HG02884 (cell line): ENCODE data around the gene CYP2C19.
"Not testable (repeated sequence)": the region's sequence is repeated elsewhere in the genome, so short reads cannot be mapped to it uniquely, and the experiment has no call there.

Experiments
- ATAC-seq: cut with Tn5 transposase; IDR thresholded peaks from one replicate; pipeline ENCODE4 v1.9.1; 2021; ENCODE audit warnings: mild to moderate bottlenecking, moderate library complexity; ENCODE audit not compliant: unreplicated experiment

CYP2C19 gene

DNA sequence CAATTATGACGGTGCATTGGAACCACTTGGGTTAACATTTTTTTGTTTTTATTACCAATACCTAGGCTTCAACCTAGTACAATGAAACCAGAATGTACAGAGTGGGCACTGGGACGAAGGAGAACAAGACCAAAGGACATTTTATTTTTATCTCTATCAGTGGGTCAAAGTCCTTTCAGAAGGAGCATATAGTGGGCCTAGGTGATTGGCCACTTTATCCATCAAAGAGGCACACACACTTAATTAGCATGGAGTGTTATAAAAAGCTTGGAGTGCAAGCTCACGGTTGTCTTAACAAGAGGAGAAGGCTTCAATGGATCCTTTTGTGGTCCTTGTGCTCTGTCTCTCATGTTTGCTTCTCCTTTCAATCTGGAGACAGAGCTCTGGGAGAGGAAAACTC lies at the start of gene CYP2C19:
CYP2C19 (plus strand) TSS at position 289 of the 400 bp plus-strand sequence; CDS start at position 314, 25 bp downstream.
- ATAC-seq, result no peak

DNA sequence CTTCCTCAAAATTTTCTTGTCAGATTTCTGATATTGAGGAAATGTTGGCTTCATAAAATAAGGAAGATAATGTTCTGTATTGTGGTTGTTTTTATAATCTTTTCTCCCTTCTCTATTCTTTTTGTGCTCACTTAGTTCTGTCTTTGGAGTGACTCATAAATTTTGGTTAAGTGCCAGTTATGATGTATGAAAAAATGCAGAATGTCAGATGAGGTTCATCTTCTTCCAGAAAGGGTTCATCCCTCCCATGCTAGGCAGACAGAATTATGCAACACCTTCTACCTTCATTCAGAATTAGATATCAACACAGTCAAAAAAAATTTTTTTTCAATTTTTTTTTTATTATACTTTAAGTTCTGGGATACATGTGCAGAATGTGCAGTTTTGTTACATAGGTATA lies 36.6 kb upstream of the CYP2C19 start:
- ATAC-seq, result no peak

DNA sequence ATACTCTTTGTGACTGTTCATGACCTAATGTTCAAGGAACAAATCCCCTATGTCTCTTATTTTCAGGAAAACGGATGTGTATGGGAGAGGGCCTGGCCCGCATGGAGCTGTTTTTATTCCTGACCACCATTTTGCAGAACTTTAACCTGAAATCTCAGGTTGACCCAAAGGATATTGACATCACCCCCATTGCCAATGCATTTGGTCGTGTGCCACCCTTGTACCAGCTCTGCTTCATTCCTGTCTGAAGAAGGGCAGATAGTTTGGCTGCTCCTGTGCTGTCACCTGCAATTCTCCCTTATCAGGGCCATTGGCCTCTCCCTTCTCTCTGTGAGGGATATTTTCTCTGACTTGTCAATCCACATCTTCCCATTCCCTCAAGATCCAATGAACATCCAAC lies 27.3 kb upstream of the CYP2C19 start:
- no peak for ATAC-seq

DNA sequence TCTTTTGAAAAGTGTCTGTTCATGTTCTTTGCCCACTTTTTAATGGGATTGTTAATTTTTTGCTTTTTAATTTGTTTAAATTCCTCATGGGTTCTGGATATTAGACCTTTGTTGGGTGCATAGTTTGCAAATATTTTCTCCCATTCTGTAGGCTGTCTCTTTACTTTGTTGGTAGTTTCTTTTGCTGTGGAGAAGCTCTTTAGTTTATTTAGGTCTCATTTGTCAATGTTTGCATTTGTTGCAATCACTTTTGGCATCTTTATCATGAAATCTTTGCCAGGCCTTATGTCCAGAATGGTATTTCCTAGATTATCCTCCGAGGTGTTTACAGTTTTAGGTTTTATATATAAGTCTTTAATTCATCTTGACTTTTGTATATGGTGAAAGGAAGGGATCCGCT lies 23.9 kb upstream of the CYP2C19 start:
- ATAC-seq, result no peak

DNA sequence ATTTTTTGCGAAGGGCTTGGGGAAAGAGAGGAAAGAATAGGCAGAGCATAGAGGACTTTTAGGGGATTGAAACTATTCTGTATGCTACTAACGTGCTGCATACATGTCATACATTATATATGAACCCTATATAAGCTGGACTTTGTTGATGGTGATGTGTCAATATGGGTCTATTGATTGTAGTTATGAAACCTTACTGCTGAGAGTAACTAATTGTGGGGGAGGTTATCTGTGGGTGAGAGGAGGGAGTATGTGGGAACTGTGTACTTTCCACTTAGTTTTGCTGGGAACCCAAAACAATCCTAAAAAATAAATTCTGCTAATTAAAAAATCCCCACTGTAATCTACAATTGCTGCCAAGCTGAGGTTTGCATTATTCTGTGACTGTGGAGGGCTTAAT lies 15.3 kb upstream of the CYP2C19 start:
- no peak for ATAC-seq

DNA sequence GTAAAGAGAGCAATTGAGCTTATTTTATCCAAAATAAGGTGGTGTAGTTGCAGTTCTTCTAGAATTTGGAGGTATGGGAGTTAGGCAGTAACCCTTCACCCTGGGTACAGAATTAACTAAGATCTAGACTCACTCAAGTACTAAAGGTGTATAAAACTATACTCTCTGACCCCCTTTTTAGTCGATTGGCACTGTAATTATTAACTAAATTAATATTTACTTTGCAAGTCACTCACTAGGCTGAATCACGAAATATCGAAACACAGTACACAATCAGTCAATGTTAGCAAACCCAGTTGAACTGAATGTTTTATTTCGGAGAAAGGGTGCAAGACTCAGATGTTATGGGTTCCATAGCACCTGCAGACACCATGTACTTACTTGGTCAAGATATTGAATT lies 14.6 kb upstream of the CYP2C19 start:
- no peak for ATAC-seq

DNA sequence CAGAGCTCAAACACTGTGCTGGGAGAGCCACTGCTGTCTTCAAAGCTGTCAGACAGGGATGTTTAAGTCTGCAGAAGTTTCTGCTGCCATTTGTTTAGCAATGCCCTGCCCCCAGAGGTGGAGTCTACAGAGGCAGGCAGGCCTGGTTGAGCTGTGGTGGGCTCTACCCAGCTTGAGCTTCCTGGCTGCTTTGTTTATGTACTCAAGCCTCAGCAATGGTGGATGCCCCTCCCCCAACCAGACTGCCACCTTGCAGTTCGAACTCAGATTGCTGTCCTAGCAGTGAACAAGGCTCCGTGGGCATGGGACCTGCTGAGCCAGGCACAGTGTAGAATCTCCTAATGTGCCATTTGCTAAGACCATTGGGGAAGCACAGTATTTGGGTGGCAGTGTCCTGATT lies 4.6 kb upstream of the CYP2C19 start:
- ATAC-seq, result no peak

DNA sequence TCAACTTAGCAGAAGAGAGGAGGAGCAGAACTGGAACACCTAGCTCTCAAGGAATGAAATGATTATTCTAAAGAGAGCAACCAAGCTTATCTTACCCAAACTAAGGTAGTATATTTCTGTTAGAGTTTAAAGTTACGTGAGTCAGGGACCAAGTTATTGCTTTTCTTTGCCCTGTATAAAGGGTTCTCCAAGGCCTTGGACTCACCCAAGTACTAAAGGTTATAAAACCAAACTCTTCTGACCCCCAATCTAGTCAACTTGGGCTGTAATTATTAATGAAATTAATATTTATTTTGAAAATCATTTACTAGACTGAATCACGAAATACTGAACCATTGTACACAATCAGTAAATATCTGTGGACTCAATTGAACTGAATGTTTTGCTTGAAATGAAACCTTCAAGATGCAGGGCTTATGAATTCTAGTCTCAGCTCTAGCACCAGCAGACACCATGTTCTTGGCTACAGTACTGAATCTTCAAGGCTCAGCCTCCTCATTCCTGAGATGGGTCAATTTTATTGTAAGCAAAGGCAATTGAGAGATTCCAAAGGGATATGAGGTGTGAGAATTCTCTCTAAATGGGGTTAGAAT lies 1.8 kb upstream of the CYP2C19 start:
- ATAC-seq, result no peak

DNA sequence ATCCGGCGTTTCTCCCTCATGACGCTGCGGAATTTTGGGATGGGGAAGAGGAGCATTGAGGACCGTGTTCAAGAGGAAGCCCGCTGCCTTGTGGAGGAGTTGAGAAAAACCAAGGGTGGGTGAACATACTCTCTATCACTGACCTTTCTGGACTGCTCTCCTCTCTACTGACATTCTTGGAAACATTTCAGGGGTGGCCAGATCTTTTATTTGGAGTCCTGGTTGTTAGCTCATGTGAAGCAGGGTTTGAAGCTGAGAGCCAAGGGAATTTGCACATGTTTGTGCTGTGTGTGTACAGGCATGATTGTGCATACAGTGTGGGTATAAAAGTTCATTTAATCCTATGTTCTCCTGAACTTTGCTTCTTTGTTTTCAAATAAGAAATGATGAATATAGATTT lies 12.9 kb downstream of the CYP2C19 start:
- not testable (repeated sequence) for ATAC-seq

DNA sequence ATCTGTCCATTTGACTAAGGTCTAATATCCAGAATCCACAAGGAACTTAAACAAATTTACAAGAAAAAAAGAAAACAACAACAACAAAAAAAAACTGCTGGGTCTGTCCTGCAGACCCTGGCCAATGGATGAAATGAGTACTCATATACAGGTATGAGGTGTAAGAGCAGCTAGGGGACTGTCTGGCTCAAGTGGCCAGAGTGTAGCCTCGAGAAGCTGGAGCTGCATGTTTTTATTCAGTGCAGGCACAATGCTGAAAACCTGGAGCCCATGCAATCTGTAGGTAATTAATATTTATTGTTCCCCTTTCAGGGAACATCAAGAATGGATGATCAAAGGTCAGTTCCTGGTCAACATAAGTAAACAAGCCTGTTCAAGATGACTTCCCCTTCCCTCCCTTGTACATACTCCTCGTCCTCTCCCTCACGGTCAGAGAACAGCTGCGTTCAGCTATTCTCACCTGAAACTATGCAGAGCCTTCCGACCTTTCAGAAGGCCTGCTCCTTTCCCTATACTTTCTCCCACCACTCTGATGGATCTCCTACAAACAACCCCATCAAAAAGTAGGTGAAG lies 15.5 kb downstream of the CYP2C19 start:
- no peak for ATAC-seq

DNA sequence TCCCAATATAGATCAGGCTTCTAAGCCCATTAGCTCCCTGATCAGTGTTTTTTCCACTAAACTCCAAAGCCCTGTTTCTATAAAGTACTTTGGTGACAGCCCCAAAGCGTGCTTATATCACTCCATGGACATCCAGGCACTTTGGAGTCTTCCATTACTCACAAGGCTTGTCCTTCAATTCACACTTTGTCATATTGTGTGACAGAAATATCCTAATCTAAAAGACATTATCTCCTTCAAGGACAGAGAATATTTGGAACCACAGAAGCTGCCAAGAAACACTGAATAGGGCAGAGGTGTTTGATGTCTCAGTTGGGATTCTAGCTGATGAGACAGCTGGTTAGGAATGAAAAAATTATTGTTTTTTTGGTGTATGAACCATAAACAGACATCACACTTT lies 18.4 kb downstream of the CYP2C19 start:
- ATAC-seq, result no peak

DNA sequence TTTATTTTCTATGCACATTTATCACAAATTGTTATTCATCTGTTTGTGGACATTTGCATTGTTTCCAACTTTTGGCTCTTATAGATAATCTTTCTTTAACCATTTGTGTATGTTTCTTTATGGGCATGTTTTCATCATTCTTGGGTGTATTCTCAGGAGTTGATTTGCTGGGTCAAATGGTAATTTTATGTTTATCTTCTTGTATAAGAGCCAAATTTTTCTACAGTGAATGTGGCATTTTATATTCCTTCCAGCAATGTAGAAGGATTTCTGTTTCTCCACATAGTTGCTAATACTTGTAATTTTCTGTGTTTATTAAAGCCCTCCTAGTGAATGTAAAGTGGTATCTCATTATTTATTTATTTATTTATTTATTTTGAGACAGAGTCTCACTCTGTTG lies 21.8 kb downstream of the CYP2C19 start:
- no peak for ATAC-seq

DNA sequence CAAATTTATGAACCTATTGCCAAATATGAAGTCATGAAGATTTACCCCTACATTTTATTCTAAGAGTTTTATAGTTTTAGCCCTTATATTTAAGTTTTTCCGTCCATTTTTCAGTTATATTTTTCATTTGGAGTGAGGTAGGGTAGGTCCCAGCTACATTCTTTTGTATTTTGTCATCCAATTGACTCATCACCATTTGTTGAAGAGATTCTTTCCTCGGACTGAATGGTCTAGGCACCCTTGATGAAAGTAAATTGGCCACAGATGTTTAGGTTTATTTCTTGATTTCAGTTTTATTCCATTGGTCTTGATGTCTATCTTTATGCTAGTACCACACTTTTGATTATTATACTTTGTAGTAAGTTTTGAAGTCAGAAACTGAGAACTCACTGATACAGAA lies 22.7 kb downstream of the CYP2C19 start:
- no peak for ATAC-seq

DNA sequence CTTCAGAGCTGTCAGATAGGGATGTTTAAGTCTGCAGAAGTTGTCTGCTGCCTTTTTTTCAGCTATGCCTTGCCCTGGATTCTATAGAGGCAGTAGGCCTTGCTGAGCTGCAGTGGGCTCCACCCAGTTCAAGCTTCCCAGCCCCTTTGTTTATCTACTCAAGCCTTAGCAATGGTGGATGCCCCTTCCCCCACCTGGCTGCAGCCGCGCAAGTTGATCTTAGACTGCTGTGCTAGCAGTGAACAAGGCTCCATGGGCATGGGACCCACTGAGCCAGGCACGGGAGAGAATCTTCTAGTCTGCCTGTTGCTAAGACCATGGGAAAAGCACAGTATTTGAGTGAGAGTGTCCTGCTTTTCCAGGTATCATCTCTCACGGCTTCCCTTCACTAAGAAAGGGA lies 38.1 kb downstream of the CYP2C19 start:
- not testable (repeated sequence) for ATAC-seq

DNA sequence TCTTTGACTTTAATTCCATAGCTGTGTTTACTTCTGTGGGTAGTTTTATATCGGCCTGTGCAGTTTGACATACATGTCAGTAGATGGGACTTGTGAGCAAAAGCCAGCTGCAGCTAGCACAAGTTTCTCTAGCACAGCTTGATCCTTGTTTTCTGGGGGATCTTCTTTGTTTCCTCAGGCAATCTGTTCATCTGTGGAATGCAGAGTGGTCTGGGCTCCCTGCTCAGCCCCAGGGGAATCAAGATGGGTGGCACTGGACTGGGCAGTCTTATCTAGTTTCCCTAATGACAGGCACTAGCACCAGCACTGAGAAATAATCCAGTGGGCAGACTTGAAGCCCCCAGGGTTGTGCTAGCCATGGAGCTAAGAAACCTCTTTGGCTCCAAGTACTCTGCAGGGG lies 40.8 kb downstream of the CYP2C19 start:
- no peak for ATAC-seq

DNA sequence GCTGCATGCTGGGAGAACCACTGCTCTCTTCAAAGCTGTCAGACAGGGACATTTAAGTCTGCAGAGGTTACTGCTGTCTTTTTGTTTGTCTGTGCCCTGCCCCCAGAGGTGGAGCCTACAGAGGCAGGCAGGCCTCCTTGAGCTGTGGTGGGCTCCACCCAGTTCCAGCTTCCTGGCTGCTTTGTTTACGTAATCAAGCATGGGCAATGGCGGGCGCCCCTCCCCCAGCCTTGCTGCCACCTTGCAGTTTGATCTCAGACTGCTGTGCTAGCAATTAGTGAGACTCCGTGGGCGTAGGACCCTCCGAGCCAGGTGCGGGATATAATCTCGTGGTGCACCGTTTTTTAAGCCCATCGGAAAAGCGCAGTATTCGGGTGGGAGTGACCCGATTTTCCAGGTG lies 67.5 kb downstream of the CYP2C19 start:
- not testable (repeated sequence) for ATAC-seq

DNA sequence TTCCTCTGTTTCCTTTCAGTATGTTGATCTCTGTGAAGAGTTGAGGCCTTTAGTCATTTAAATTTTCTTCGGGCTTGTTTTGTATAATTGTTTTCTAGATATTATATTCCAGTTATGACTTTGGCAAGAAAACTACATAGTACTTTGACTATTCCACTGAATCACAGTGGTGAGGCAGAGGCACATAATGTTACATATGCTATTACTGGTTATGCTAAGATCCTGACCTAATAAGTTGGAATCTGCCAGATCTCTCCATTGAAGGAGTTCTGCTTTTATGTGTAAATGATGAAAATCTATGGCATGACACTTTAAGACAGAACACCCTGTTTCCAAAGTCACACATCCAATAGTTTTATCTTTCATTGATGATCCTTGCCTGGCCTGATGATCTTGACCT lies 83.7 kb downstream of the CYP2C19 start:
- ATAC-seq, result no peak

DNA sequence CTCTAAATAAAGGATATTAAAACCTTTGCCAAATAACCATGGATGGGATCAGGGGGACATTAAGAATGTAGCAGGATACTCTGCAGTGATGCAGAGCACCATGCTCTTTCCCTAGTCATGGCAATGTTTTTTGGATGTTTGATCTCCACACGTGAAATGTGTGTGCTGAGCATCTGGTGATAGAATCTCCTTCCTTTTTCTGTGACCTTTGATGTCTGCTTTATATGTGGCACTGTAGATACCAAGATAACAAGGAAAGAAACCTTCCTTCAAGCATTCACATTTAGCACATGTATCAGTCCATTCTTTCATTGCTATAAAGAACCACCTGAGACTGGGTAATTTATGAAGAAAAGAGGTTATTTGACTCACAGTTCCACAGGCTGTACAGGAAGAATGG lies 88.3 kb downstream of the CYP2C19 start:
- ATAC-seq, result no peak

DNA sequence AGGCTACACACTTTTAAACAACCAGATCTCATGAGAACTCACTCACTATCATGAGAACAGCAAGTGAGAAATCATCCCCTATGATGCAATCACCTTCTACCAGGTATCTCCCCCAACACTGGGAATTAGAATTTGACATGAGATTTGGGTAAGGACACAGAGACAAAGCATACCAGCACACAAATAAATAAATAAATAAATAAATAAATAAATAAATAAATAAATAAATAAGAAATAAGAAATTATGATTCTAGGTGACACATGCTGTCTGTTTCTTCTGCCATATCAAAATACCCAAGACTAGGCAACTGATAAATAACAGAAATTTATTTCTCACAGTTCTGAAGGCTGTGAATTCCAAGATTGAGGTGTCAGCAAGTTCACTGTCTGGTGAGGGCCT lies 88.8 kb downstream of the CYP2C19 start:
- no peak for ATAC-seq

DNA sequence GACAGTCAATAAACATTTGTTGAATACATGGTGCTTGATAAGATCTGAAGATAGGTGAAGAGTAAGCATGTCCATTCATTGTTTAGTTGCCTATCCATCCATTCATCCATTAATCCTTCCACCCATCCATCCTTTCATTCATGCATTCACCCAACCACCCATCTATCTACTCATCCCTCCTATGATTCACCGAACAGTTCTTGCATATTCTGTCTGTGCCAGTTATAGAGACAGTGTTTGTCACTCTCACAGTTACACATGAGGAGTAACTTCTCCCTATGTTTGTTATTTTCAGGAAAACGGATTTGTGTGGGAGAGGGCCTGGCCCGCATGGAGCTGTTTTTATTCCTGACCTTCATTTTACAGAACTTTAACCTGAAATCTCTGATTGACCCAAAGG lies 90.0 kb downstream of the CYP2C19 start:
- no peak for ATAC-seq

DNA sequence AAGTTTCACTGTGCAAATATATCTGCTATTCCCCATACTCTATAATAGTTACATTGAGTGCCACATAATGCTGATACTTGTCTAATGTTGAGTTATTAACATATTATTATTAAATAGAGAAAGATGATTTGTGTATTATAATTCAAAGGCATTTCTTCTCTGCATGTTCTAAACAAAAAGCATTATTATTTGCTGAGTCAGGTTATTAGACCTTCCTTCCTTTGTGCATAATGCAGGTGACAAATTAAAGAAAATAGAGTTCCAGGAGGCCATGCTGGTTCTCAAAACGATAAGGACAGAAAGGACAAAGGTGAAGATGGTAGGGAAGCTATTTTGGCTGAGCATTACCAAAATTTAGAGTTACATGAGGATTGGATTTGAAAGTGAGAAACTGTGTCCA lies 90.6 kb downstream of the CYP2C19 start:
- ATAC-seq, result no peak

DNA sequence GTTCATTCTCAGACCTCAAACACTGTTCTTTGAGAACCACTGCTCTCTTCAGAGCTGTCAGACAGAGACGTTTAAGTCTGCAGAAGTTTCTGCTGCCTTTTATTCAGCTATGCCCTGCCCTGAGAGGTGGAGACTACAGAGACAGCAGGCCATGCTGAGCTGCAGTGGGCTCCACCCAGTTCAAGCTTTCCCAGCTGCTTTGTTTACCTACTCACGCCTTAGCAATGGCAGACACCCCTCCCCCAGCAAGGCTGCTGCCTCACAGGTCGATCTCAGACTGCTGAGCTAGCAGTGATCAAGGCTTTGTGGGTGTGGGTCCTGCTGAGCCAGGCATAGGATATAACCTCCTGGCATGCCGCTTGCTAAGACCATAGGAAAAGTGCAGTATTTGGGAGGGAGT lies 95.5 kb downstream of the CYP2C19 start:
- no peak for ATAC-seq

DNA sequence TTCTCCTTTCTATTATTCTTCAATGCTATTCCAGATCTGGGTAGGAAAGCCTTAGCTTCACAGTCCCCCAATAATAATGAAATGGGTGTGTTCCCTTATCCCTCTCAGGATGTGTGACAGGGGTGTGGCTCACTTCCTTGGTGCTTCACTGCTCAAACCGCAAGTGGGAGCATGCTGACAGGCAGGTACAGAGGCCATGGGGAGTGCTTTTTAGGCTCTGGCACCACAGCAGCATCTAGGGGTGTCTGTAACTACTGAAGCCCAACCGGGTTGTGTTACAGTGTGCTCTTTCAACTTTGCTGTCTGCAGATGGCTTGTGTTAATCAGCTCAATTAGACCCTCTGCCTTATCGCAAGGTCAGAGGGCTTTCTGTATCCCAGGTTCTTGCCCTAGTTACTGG lies 96.6 kb downstream of the CYP2C19 start:
- no peak for ATAC-seq
